ENCODE measurements around the gene NLRP7. TPM values are rescaled to one million over a fixed set of nuclear protein-coding genes. Genes with fewer than 3 reads are reported as not detected.

NLRP7 gene
- total RNA-seq, 1 experiment from 2014 or later = 1.1 TPM

DNA sequence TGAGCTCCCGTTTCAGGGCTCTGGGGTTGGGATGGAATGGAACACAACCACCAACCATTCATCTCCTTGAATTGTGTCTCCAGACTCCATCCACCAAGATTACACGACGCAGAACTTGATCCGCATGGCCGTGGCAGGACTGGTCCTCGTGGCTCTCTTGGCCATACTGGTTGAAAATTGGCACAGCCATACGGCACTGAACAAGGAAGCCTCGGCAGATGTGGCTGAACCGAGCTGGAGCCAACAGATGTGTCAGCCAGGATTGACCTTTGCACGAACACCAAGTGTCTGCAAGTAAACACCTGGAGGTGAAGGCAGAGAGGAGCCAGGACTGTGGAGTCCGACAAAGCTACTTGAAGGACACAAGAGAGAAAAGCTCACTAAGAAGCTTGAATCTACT lies 57.8 kb downstream of the NLRP7 start:
- Mint-ChIP-seq H3K27ac (no peak overlapping the region; a peak in 1 of 7 replicates), H3K36me3 (ENCODE audit: insufficient read depth in 1 of 3, low read depth in 3 of 3) (peaks cover 0 to 5% (median 0%) of the 10 kb centered on the region in 3 experiments; a peak in 2 of 7 replicates), H3K4me1 (peaks cover 0 to 18% of the 10 kb centered on the region in 2 experiments; a peak in 2 of 4 replicates), H3K27me3 (ENCODE audit: low read depth) (peaks cover 3% of the 10 kb centered on the region; the same call in 1 of the 2 replicates), H3K9me3 (peaks cover 9 to 93% of the 10 kb centered on the region in 2 experiments), H3K4me3 (no peak overlapping the region)
- H4K91ac ChIP-seq (ENCODE audit: insufficient read length, low read depth, low read length) = no peak overlapping the region
- no peak for DNase-seq
- no peak overlapping the region for H2AFZ ChIP-seq (ENCODE audit: low read length)
- no peaks in the 10 kb centered on the region for H3K79me2 ChIP-seq (ENCODE audit: insufficient read depth, low read length)
- no peak overlapping the region for H2BK5ac ChIP-seq (ENCODE audit: insufficient read length, low read length)
- no peak overlapping the region for H3K14ac ChIP-seq (ENCODE audit: insufficient read depth, low read length)
- H3K9ac ChIP-seq (ENCODE audit: extremely low read depth, insufficient read length, low read length) = no peak overlapping the region
- no peak overlapping the region for H2BK15ac ChIP-seq (ENCODE audit: low read depth, low read length)
- H4K8ac ChIP-seq (replicated peaks; ENCODE audit: insufficient read length, low read depth, low read length) = no peak overlapping the region
- H3K23me2 ChIP-seq (ENCODE audit: insufficient read length, low read depth, low read length, poor library complexity, severe bottlenecking) = no peaks in the 10 kb centered on the region
- no peak overlapping the region for H4K5ac ChIP-seq (ENCODE audit: insufficient read length, low read depth, low read length)
- no peak overlapping the region for H3K56ac ChIP-seq (ENCODE audit: insufficient read length, low read depth, low read length)
- H2BK12ac ChIP-seq (ENCODE audit: insufficient read length, low read depth, low read length) = peak overlapping the region; percentile 45
- H4K20me1 ChIP-seq (ENCODE audit: control insufficient read depth, insufficient read depth, insufficient read length) = no peaks in the 10 kb centered on the region
- H3K23ac ChIP-seq (ENCODE audit: insufficient read length, low read depth, low read length) = no peak overlapping the region
- H3K27ac ChIP-seq (ENCODE audit: insufficient read length, low read depth, low read length) = no peak overlapping the region
- no peaks in the 10 kb centered on the region for H3K27me3 ChIP-seq (ENCODE audit: insufficient read depth, low read length)
- H2BK120ac ChIP-seq (ENCODE audit: low read depth, low read length, poor library complexity, severe bottlenecking) = no peak overlapping the region
- no peak overlapping the region for H3T11ph ChIP-seq (ENCODE audit: low read length)
- H3K4me2 ChIP-seq (ENCODE audit: insufficient read depth, insufficient read length, low read length) = peak overlapping the region; percentile 18
- peak overlapping the region; percentile 6 for H2AK5ac ChIP-seq (ENCODE audit: insufficient read length, low read length)
- H2BK20ac ChIP-seq (ENCODE audit: low read depth, low read length, poor library complexity, severe bottlenecking) = no peak overlapping the region
- no peaks in the 10 kb centered on the region for H3K79me1 ChIP-seq (ENCODE audit: insufficient read depth, low read depth, low read length, poor library complexity, severe bottlenecking)
- TF ChIP-seq, protein P1, sequence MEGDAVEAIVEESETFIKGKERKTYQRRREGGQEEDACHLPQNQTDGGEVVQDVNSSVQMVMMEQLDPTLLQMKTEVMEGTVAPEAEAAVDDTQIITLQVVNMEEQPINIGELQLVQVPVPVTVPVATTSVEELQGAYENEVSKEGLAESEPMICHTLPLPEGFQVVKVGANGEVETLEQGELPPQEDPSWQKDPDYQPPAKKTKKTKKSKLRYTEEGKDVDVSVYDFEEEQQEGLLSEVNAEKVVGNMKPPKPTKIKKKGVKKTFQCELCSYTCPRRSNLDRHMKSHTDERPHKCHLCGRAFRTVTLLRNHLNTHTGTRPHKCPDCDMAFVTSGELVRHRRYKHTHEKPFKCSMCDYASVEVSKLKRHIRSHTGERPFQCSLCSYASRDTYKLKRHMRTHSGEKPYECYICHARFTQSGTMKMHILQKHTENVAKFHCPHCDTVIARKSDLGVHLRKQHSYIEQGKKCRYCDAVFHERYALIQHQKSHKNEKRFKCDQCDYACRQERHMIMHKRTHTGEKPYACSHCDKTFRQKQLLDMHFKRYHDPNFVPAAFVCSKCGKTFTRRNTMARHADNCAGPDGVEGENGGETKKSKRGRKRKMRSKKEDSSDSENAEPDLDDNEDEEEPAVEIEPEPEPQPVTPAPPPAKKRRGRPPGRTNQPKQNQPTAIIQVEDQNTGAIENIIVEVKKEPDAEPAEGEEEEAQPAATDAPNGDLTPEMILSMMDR (conservative IDR thresholded peaks at IDR 0.05) = no peak
- no CpG with 5 or more reads among the region's 11 CpGs for WGBS (ENCODE audit: extremely low coverage, insufficient read length, low lambda C conversion rate)
- no peak overlapping the region for H3K4ac ChIP-seq (ENCODE audit: low read depth, low read length)
- H3K4me1 ChIP-seq (ENCODE audit: insufficient read depth, low read length) = no peaks in the 10 kb centered on the region; the same call in 1 of the 2 replicates
- no peaks in the 10 kb centered on the region for H3K9me3 ChIP-seq (ENCODE audit: control insufficient read depth, low read depth, low read length)
- no peak overlapping the region for H3K18ac ChIP-seq (ENCODE audit: insufficient read length, low read depth, low read length)
